Left lung (tissue), 10 donors: ENCODE measurements around the gene CLDND2. TPM values are rescaled to one million over a fixed set of nuclear protein-coding genes. Genes with fewer than 3 reads are reported as not detected.

ENCODE experiments used
- ATAC-seq: fragments of 200-7000 bp; cut with Tn5 transposase; one replicate; pipeline ENCODE4 v1.9.1; 2020; ENCODE audit warnings: moderate library complexity
- DNase-seq, 4 donors: peaks; one replicate each; pipeline ENCODE4 v3.0.0-alpha.2; 2013 to 2020
- H3K27ac ChIP-seq, 2 donors: fragments of 200-600 bp; sonication (generic) in 1 of 2; one replicate each; pipeline versions ENCODE4 v1.5.0 to v1.8.0; 2020 to 2021
- H3K27me3 ChIP-seq, 2 donors: fragments of 200-600 bp; sonication (generic) in 1 of 2; one replicate each; pipeline versions ENCODE4 v1.5.0 to v1.8.0; 2020 to 2021
- H3K36me3 ChIP-seq, 2 donors: fragments of 200-600 bp; sonication (generic) in 1 of 2; one replicate each; pipeline versions ENCODE4 v1.5.0 to v1.8.0; 2020 to 2021
- H3K4me1 ChIP-seq, 2 donors: fragments of 200-600 bp; one replicate each; pipeline ENCODE4 v1.8.0; 2021
- H3K4me3 ChIP-seq, 2 donors: fragments of 200-600 bp; sonication (generic) in 1 of 2; one replicate each; pipeline versions ENCODE4 v1.5.0 to v1.8.0; 2020 to 2021; ENCODE audit warnings: mild to moderate bottlenecking in 1 of 2
- H3K9me3 ChIP-seq, 2 donors: fragments of 200-600 bp; sonication (generic) in 1 of 2; one replicate each; pipeline versions ENCODE4 v1.5.0 to v1.8.0; 2020 to 2021
- intact Hi-C, 2 donors: fragments of 100-400 bp; cut with DNase I; formaldehyde crosslinking; loops; one replicate each; pipeline versions ENCODE4 v1.11.2 to v1.14.2; 2022
- polyA plus RNA-seq, 6 donors: library from polyadenylated mRNA; unstranded; fragments of 120-200 nt; gene quantifications; one replicate each; pipeline ENCODE4 v1.2.1, GENCODE V29; 2013; ENCODE audit not compliant: insufficient read length in 6 of 6
- total RNA-seq, 2 donors: library from RNA; stranded (reverse); fragmentation: NEBNext Ultra II Directional; extraction: Animal tissue kit (Norgen Biotek cat#: 25700); gene quantifications; one replicate each; pipeline ENCODE4 v1.2.1, GENCODE V29; 2021
- TF ChIP-seq, protein P1 (sequence below), 2 donors: fragments of 200-600 bp; sonication (generic) in 1 of 2; IDR thresholded peaks; one replicate each; pipeline versions ENCODE4 v1.5.0 to v1.8.0; 2021; ENCODE audit warnings: antibody characterized with exemption in 2 of 2
- donor health status: DM: no; HTN: yes; CAD: no.
- donor health status: DM: no; HTN: no; CAD: no.

CLDND2 gene
- total and polyA plus RNA-seq, 8 donors, result 0.92 to 1.9 (median 1.4) TPM

DNA sequence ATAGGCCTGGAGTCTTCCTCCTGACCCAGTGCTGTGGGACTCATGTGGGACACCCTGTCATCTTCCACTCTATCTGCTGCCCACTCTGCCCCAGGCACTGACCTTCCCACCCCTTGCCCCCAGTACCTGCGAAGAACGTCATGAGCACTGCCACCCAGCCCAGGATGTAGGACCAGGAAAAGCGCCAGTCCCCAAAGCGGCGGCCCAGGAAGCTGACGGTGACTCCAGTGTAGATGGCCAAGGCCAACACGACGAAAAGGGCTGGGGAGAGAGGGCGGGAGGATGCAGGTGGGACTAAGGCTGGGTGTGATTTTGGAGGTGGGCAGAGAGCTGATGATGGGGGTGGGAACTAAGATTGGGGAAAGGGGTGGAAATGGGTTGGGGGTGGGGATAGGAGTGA is 11.6 kb upstream of the CLDND2 start:
- H3K4me3 ChIP-seq, result no peak overlapping the region
- intact Hi-C loops, result no loop called here
- no peaks in the 10 kb centered on the region for H3K36me3 ChIP-seq
- ATAC-seq (no peak), DNase-seq (no peak)
- no peaks in the 10 kb centered on the region for H3K27me3 ChIP-seq
- H3K9me3 ChIP-seq, result peaks cover 0 to 6% of the 10 kb centered on the region in 2 donors
- H3K4me1 ChIP-seq, result peaks cover 0 to 5% of the 10 kb centered on the region in 2 donors
- H3K27ac ChIP-seq, result no peak overlapping the region
- TF ChIP-seq, protein P1, sequence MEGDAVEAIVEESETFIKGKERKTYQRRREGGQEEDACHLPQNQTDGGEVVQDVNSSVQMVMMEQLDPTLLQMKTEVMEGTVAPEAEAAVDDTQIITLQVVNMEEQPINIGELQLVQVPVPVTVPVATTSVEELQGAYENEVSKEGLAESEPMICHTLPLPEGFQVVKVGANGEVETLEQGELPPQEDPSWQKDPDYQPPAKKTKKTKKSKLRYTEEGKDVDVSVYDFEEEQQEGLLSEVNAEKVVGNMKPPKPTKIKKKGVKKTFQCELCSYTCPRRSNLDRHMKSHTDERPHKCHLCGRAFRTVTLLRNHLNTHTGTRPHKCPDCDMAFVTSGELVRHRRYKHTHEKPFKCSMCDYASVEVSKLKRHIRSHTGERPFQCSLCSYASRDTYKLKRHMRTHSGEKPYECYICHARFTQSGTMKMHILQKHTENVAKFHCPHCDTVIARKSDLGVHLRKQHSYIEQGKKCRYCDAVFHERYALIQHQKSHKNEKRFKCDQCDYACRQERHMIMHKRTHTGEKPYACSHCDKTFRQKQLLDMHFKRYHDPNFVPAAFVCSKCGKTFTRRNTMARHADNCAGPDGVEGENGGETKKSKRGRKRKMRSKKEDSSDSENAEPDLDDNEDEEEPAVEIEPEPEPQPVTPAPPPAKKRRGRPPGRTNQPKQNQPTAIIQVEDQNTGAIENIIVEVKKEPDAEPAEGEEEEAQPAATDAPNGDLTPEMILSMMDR (IDR thresholded peaks at IDR 0.05), result no peak

DNA sequence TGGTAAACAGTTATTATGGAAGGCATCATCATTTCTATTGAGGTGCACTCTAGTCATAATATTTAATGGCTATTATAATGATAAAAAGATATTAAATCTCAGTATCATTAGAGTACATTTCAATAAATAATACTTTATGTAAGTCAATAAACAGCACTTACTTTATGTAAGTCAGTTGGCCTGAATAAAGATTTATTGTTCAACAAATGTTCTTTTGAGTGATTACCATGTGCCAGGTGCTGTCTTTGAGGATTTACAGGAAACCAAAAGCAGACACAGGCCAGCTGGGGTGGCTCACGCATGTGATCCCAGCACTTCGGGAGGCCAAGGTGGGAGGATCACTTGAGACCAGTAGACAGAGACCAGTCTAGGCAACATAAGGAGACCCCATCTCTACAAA is 8.6 kb upstream of the CLDND2 start:
- no peaks in the 10 kb centered on the region for H3K36me3 ChIP-seq
- no peak for DNase-seq
- H3K4me3 ChIP-seq, result no peak overlapping the region
- no peak for ATAC-seq
- peaks cover 0 to 6% of the 10 kb centered on the region in 2 donors for H3K9me3 ChIP-seq
- H3K27ac ChIP-seq, result no peak overlapping the region
- TF ChIP-seq, protein P1 (IDR thresholded peaks at IDR 0.05), result no peak
- intact Hi-C loops, result no loop called here
- peaks cover 0 to 28% of the 10 kb centered on the region in 2 donors for H3K4me1 ChIP-seq
- H3K27me3 ChIP-seq, result no peaks in the 10 kb centered on the region

DNA sequence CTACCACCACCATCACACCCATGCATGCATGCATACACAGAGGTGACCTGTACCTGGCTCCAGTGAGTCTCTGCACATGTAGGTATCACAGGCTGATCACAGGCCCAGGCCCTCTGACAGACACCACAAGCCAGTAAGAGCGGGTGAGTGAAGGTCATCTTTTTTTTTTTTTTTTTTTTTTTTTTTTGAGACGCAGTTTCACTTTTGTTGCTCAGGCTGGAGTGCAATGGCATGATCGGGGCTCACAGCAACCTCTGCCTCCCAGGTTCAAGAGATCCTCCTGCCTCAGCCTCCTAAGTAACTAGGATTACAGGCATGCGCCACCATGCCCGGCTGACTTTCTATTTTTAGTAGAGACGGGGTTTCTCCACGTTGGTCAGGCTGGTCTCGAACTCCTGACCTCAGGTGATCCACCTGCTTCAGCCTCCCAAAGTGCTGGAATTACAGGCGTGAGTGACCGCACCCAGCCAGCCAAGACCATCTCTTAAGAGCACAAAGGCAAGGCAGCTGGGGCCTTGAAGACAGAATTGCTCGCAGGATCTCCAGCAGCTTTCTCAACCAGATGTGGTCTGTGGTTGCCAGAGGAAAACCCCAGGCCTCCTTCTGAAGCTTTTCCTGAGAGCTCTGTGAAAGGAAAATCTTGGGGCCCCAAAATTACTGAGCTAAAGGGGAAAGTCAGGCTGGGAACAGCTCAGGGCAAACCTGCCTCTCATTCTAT is 6.9 kb upstream of the CLDND2 start:
- peaks cover 0 to 45% of the 10 kb centered on the region in 2 donors for H3K4me1 ChIP-seq
- H3K9me3 ChIP-seq, result no peaks in the 10 kb centered on the region
- H3K27ac ChIP-seq, result no peak overlapping the region
- no peak overlapping the region for H3K4me3 ChIP-seq
- no peaks in the 10 kb centered on the region for H3K36me3 ChIP-seq
- intact Hi-C loops, result no loop called here
- DNase-seq, result no peak
- no peaks in the 10 kb centered on the region for H3K27me3 ChIP-seq
- TF ChIP-seq, protein P1 (IDR thresholded peaks at IDR 0.05), result no peak
- no peak for ATAC-seq

DNA sequence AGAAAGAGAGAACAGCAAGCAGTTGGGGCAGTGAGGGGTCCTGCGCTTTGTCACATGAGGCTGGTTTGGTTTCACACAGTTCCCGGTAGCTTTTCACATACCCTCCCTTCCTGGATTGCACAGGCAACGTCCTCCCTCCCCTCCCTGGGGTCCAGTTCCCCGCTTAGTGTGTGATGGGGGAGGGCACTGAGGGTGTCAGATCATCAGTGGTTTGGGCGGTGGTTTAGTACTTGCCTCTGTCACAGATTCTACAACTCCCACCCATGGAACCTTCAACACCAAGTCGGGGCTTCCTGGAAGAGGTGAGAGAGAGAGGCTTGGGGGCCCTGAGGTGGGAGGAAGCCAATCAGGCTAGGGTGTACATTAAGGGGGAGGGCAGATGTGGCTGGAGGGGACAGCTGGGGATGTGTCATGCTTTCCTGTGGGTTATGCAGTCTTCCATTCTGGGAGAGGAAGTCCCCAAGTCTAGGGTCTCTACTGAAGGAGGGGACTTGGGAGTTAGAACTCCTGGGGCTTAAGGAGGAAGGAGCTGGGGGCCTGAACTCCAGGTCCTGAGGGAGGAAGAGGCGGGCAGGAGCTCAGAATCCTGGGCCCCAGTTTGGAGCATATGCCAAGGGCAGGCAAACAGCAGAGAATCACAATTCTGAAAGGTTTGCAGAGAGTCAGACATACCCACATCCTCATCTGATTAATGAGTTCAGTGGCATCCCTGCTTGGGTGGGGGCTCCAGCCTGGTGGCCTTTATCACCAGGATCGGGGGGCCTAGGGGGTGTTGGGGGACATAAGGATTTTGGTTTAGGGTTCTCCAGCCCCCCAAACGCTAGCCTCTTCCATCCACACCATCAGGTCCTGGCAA is 4.1 kb upstream of the CLDND2 start, which contains the start of gene NKG7:
Gene NKG7 (minus strand): TSS at position 6 of the 856 bp plus-strand sequence. CDS start 119 bp downstream, outside the sequence.
- DNase-seq, result no peak
- Histone ChIP-seq H3K9me3 (no peaks in the 10 kb centered on the region), H3K36me3 (no peaks in the 10 kb centered on the region), H3K27me3 (no peaks in the 10 kb centered on the region), H3K4me1 (peaks cover 0 to 60% of the 10 kb centered on the region in 2 donors), H3K27ac (peak within 1 kb of the TSS in 1 of 2 donors; percentile 81), H3K4me3 (peak within 1 kb of the TSS in 1 of 2 donors; percentile 30)
- TF ChIP-seq, protein P1 (IDR thresholded peaks at IDR 0.05), result no peak
- intact Hi-C loops, result no loop called here
- ATAC-seq, result no peak
